WTC11 (cell line): ENCODE measurements around the gene CLHC1. TPM values are rescaled to one million over a fixed set of nuclear protein-coding genes. Genes with fewer than 3 reads are reported as not detected.

Experiments
- ATAC-seq: fragments of 200-7000 bp; cut with Tn5 transposase; 2 replicates; pipeline ENCODE4 v1.10.0; 2021; ENCODE audit warnings: mild to moderate bottlenecking, moderate library complexity
- CTCF ChIA-PET: fragments of 300-600 bp; sonication (Branson Sonifier 250); formaldehyde crosslinking; loops from one replicate; lab custom pipeline; 2021; ENCODE audit warnings: antibody characterized with exemption; lab: Charles Lee
- POLR2A ChIA-PET: fragments of 350-600 bp; sonication (Branson Sonifier 250); formaldehyde crosslinking; loops from one replicate; lab custom pipeline; 2021; ENCODE audit warnings: antibody characterized with exemption; lab: Charles Lee
- DNase-seq: peaks from one replicate; pipeline ENCODE4 v3.0.0; 2021; ENCODE audit warnings: low spot score
- H3K27ac Mint-ChIP-seq: 2 replicates; pipeline ENCODE4 v1.8.0; 2021; ENCODE audit warnings: mixed read lengths
- H3K27me3 Mint-ChIP-seq: 2 replicates; pipeline ENCODE4 v1.8.0; 2021; ENCODE audit warnings: low read depth, mild to moderate bottlenecking, moderate library complexity, mixed read lengths
- H3K36me3 Mint-ChIP-seq: 2 replicates; pipeline ENCODE4 v1.8.0; 2021; ENCODE audit warnings: mixed read lengths
- H3K4me1 Mint-ChIP-seq: 2 replicates; pipeline ENCODE4 v1.8.0; 2022; ENCODE audit warnings: mixed read lengths
- H3K4me3 Mint-ChIP-seq: 2 replicates; pipeline ENCODE4 v1.8.0; 2021; ENCODE audit warnings: mild to moderate bottlenecking, moderate library complexity, mixed read lengths
- H3K9me3 Mint-ChIP-seq: 2 replicates; pipeline ENCODE4 v1.8.0; 2021; ENCODE audit warnings: mixed read lengths
- ESRRA ChIP-seq: sonication (generic); formaldehyde crosslinking; IDR thresholded peaks from 2 replicates; pipeline ENCODE4 v1.8.1; 2022; ENCODE audit warnings: mild to moderate bottlenecking, missing genetic modification reagents, borderline replicate concordance
- GTF2I ChIP-seq: fragments of 250-450 bp; sonication (Bioruptor Pico); conservative IDR thresholded peaks from 2 replicates; pipeline ENCODE4 v1.4.0; 2021; ENCODE audit warnings: mild to moderate bottlenecking
- HMGA2 ChIP-seq: fragments of 250-450 bp; sonication (Bioruptor Pico); IDR thresholded peaks from 2 replicates; pipeline ENCODE4 v1.4.0; 2021; ENCODE audit warnings: mild to moderate bottlenecking, moderate library complexity
- MXD4 ChIP-seq: fragments of 250-450 bp; sonication (Bioruptor Pico); IDR thresholded peaks from 2 replicates; pipeline ENCODE4 v1.8.0; 2021; ENCODE audit warnings: mild to moderate bottlenecking, moderate library complexity, borderline replicate concordance
- NR1H2 ChIP-seq: sonication (generic); formaldehyde crosslinking; IDR thresholded peaks from 2 replicates; pipeline ENCODE4 v1.9.0; 2021; ENCODE audit warnings: mild to moderate bottlenecking, moderate library complexity, missing genetic modification reagents
- RELA ChIP-seq: sonication (generic); formaldehyde crosslinking; IDR thresholded peaks from 2 replicates; pipeline ENCODE4 v1.8.1; 2022; ENCODE audit warnings: missing genetic modification reagents, mild to moderate bottlenecking, borderline replicate concordance
- SP1 ChIP-seq: sonication (generic); formaldehyde crosslinking; conservative IDR thresholded peaks from 2 replicates; pipeline ENCODE4 v1.8.1; 2022; ENCODE audit warnings: missing genetic modification reagents
- TEAD1 ChIP-seq: sonication (generic); formaldehyde crosslinking; IDR thresholded peaks from 2 replicates; pipeline ENCODE4 v1.8.0; 2022; ENCODE audit warnings: mild to moderate bottlenecking, missing genetic modification reagents
- ZBTB21 ChIP-seq: sonication (generic); formaldehyde crosslinking; IDR thresholded peaks from 2 replicates; pipeline ENCODE4 v1.8.1; 2023; ENCODE audit warnings: mild to moderate bottlenecking, missing genetic modification reagents, borderline replicate concordance
- ZBTB43 ChIP-seq: sonication (generic); formaldehyde crosslinking; IDR thresholded peaks from 2 replicates; pipeline ENCODE4 v1.8.1; 2023; ENCODE audit warnings: mild to moderate bottlenecking, missing genetic modification reagents
- ZNF423 ChIP-seq: fragments of 250-450 bp; sonication (Bioruptor Pico); IDR thresholded peaks from 2 replicates; pipeline ENCODE4 v2.1.2; 2022; ENCODE audit warnings: mild to moderate bottlenecking, moderate library complexity
- total RNA-seq: library from RNA; stranded (reverse); gene quantifications from 3 replicates; pipeline ENCODE4 v1.2.3, GENCODE V29; 2021
- TF ChIP-seq, protein P1 (sequence below): sonication (generic); formaldehyde crosslinking; IDR thresholded peaks from 2 replicates; pipeline ENCODE4 v1.8.0; 2022; ENCODE audit warnings: mild to moderate bottlenecking, missing genetic modification reagents
- TF ChIP-seq, protein P2 (sequence below): sonication (generic); formaldehyde crosslinking; IDR thresholded peaks from 2 replicates; pipeline ENCODE4 v1.8.1; 2022; ENCODE audit warnings: missing genetic modification reagents, borderline replicate concordance
- TF ChIP-seq, protein P3 (sequence below): fragments of 250-450 bp; sonication (Bioruptor Pico); IDR thresholded peaks from 2 replicates; pipeline ENCODE4 v1.9.0; 2021; ENCODE audit warnings: moderate library complexity, mild to moderate bottlenecking, inconsistent platforms, borderline replicate concordance
- TF ChIP-seq, protein P4 (sequence below): fragments of 250-450 bp; sonication (Bioruptor Pico); IDR thresholded peaks from 2 replicates; pipeline ENCODE4 v1.9.0; 2021; ENCODE audit warnings: mild to moderate bottlenecking

CLHC1 gene
- total RNA-seq, 1 experiment from 2014 or later, result 7.5 TPM

- no peaks in the 10 kb centered on the region for H3K36me3 Mint-ChIP-seq
- H3K9me3 Mint-ChIP-seq, result no peaks in the 10 kb centered on the region
- POLR2A ChIA-PET, result no interaction called here
- H3K27ac Mint-ChIP-seq, result no peak overlapping the region
- H3K4me1 Mint-ChIP-seq, result peaks cover 57% of the 10 kb centered on the region
- TF ChIP-seq ZBTB21 (CRISPR knock-in tag), result no peak
- TF ChIP-seq ESRRA (CRISPR knock-in tag), result no peak
- TF ChIP-seq, protein P1, sequence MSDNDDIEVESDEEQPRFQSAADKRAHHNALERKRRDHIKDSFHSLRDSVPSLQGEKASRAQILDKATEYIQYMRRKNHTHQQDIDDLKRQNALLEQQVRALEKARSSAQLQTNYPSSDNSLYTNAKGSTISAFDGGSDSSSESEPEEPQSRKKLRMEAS, result no peak
- TF ChIP-seq MXD4 (CRISPR knock-in tag), result no peak
- TF ChIP-seq TEAD1 (CRISPR knock-in tag), result no peak
- TF ChIP-seq, all 79 proteins: peak for 0
- ATAC-seq (no peak), DNase-seq (no peak)
- Mint-ChIP-seq H3K27me3 (no peaks in the 10 kb centered on the region), H3K4me3 (no peak overlapping the region)
- CTCF ChIA-PET, result no interaction called here
These were observed 72.3 kb downstream of the CLHC1 start for GRCh38 chr2:55159752-55160151.

DNA sequence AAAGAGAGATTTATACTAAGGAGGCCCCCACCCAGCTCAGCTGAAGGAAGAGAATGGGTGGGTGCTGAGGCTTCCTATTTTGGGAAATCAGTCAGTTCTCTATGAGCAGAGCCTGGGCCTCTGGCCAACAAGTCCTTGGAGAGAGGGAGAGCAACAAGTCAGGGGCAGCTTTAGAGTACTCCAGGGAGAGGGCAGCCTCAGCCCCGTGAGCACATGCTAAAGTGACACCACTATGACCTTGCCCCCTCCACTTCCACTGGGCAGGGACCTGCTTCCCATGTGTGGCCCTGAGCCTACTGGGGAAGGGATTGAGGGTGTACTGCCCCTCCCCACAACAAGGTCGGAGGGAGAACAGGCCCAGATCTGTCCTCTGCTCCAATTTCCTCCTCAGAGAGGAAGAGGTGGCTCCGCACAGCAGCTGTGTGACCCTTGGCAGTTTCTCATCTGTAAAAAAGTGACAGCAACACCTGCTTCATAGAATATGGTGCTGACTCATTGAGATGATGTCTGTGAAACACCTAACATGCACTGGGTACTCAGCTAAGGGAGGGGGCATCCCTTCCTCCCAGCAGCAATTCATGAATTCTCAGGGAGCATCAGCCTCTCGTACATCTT lies 72.9 kb downstream of the CLHC1 start:
- Mint-ChIP-seq H3K27ac (no peak overlapping the region), H3K9me3 (no peaks in the 10 kb centered on the region), H3K36me3 (no peaks in the 10 kb centered on the region), H3K4me3 (no peak overlapping the region), H3K4me1 (peaks cover 52% of the 10 kb centered on the region), H3K27me3 (no peaks in the 10 kb centered on the region)
- ChIA-PET POLR2A (interaction anchor here (0.5 to 1.1 kb wide), 2 partner anchors 43 to 109 kb away, joined by 3 to 4 read pairs; partner anchors contain the start of gene RTN4), CTCF (no interaction called here)
- TF ChIP-seq ZNF423 (CRISPR knock-in tag) (no peak), HMGA2 (no peak)
- no peak for ATAC-seq
- no peak for DNase-seq

DNA sequence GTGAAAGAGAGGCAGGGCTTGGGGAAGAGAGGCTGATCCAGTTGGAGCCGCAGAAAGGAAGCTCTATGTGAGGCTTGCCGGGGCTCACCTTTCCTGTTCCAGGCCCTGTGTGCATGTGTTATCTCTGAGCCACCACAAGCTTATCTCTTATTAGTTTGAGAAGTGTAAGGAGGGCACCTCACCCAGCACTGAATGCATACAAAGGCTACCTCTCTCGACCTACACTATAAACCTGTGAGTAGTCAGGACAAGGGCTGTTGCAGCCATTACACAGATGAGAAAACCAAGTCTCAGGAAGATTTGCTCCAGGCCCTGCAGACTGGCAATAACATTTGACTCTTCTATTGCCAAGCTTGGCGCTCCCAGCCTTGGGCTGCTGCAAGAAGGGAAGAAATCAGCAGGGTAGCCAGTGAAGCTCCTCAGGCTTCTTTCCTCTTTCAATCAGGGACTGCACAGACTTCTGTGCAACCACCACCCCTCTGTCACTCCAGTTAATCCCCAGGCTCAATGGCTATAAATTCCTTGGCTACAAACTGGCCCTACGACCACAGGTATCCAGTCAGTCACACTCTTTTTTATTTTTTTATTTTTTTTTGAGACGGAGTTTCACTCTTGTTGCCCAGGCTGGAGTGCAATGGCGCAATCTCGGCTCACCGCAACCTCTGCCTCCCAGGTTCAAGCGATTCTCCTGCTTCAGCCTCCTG lies 73.8 kb downstream of the CLHC1 start:
- no peak for ATAC-seq
- CTCF ChIA-PET, result interaction anchor here (0.6 kb wide), 1 partner anchor 26 kb away, joined by 3 read pairs; no protein-coding TSS in a partner anchor

More for the DNA sequence above, 73.8 kb downstream of the CLHC1 start:
- TF ChIP-seq SP1 (CRISPR knock-in tag) (no peak), HMGA2 (no peak), ZBTB43 (CRISPR knock-in tag) (no peak), GTF2I (no peak), NR1H2 (CRISPR knock-in tag) (no peak), RELA (CRISPR knock-in tag) (no peak)
- TF ChIP-seq, protein P2, sequence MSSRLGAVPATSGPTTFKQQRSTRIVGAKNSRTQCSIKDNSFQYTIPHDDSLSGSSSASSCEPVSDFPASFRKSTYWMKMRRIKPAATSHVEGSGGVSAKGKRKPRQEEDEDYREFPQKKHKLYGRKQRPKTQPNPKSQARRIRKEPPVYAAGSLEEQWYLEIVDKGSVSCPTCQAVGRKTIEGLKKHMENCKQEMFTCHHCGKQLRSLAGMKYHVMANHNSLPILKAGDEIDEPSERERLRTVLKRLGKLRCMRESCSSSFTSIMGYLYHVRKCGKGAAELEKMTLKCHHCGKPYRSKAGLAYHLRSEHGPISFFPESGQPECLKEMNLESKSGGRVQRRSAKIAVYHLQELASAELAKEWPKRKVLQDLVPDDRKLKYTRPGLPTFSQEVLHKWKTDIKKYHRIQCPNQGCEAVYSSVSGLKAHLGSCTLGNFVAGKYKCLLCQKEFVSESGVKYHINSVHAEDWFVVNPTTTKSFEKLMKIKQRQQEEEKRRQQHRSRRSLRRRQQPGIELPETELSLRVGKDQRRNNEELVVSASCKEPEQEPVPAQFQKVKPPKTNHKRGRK (CRISPR knock-in tag), result no peak
- TF ChIP-seq, protein P3, sequence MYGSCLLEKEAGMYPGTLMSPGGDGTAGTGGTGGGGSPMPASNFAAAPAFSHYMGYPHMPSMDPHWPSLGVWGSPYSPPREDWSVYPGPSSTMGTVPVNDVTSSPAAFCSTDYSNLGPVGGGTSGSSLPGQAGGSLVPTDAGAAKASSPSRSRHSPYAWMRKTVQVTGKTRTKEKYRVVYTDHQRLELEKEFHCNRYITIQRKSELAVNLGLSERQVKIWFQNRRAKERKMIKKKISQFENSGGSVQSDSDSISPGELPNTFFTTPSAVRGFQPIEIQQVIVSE (CRISPR knock-in tag), result no peak
- TF ChIP-seq, protein P4, sequence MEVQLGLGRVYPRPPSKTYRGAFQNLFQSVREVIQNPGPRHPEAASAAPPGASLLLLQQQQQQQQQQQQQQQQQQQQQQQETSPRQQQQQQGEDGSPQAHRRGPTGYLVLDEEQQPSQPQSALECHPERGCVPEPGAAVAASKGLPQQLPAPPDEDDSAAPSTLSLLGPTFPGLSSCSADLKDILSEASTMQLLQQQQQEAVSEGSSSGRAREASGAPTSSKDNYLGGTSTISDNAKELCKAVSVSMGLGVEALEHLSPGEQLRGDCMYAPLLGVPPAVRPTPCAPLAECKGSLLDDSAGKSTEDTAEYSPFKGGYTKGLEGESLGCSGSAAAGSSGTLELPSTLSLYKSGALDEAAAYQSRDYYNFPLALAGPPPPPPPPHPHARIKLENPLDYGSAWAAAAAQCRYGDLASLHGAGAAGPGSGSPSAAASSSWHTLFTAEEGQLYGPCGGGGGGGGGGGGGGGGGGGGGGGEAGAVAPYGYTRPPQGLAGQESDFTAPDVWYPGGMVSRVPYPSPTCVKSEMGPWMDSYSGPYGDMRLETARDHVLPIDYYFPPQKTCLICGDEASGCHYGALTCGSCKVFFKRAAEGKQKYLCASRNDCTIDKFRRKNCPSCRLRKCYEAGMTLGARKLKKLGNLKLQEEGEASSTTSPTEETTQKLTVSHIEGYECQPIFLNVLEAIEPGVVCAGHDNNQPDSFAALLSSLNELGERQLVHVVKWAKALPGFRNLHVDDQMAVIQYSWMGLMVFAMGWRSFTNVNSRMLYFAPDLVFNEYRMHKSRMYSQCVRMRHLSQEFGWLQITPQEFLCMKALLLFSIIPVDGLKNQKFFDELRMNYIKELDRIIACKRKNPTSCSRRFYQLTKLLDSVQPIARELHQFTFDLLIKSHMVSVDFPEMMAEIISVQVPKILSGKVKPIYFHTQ (CRISPR knock-in tag), result no peak
- TF ChIP-seq, protein P1, result no peak
- Mint-ChIP-seq H3K36me3 (no peaks in the 10 kb centered on the region), H3K27me3 (no peaks in the 10 kb centered on the region), H3K4me1 (peaks cover 49% of the 10 kb centered on the region), H3K9me3 (no peaks in the 10 kb centered on the region), H3K4me3 (no peak overlapping the region), H3K27ac (no peak overlapping the region)
- DNase-seq, result no peak
- POLR2A ChIA-PET, result interaction anchor here (1.1 kb wide), 1 partner anchor 108 kb away, joined by 4 read pairs; the partner anchor contains the start of gene RTN4
